K562 treated with DMSO at 1 percent for 24 hours (cell line): Measurements from ENCODE around the gene OTOP1. TPM values are rescaled to one million over a fixed set of nuclear protein-coding genes. Genes with fewer than 3 reads are reported as not detected.

Experiments used
- total RNA-seq: library from RNA; unstranded; fragments of 300-600 nt; gene quantifications from 2 replicates; pipeline ENCODE4 v1.2.3, GENCODE V29; 2022; ENCODE audit warnings: low read depth; ENCODE audit not compliant: insufficient read depth

OTOP1 gene, protein sequence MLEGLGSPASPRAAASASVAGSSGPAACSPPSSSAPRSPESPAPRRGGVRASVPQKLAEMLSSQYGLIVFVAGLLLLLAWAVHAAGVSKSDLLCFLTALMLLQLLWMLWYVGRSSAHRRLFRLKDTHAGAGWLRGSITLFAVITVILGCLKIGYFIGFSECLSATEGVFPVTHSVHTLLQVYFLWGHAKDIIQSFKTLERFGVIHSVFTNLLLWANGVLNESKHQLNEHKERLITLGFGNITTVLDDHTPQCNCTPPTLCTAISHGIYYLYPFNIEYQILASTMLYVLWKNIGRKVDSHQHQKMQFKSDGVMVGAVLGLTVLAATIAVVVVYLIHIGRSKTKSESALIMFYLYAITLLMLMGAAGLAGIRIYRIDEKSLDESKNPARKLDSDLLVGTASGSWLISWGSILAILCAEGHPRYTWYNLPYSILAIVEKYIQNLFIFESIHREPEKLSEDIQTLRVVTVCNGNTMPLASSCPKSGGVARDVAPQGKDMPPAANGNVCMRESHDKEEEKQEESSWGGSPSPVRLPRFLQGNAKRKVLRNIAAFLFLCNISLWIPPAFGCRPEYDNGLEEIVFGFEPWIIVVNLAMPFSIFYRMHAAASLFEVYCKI
- not detected in 2 replicates for total RNA-seq

DNA sequence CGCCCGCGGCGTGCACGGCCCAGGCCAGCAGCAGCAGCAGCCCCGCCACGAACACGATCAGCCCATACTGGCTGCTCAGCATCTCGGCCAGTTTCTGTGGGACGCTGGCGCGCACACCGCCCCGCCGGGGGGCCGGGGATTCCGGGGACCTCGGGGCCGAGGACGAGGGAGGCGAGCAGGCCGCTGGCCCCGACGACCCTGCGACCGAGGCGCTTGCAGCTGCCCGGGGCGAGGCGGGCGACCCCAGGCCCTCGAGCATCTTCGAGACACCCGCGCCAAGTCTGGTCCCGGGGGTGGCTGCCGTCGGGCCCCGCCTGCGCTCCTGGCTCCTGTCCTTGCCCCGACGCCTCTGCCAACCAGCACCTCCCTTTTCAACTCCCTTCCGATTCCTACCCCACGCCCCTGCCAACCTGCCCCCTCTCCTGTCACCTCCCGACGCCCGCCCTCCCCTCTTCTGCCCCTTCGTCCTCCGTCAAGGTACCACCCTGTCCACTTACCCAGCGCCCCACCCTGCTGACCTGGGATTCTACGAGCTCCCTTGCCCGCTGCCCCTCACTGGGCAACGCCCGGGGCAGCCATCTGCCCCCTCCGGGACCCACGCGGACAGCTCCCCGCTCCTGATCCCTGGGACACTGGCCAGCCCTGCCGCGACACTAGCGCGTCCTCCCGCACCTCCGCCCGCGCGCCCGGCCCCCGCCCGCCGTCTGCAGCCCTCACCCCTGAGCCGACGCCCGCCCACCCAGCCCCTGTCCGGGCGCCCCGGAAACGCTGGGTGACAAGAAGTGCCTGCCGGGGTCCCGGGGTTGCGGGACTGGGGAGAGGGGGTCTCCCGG, at the start of gene OTOP1:
Gene OTOP1, minus strand, starts transcription at position 324 of the 833 bp plus-strand sequence. Its CDS starts 65 bp downstream, at position 259.

DNA sequence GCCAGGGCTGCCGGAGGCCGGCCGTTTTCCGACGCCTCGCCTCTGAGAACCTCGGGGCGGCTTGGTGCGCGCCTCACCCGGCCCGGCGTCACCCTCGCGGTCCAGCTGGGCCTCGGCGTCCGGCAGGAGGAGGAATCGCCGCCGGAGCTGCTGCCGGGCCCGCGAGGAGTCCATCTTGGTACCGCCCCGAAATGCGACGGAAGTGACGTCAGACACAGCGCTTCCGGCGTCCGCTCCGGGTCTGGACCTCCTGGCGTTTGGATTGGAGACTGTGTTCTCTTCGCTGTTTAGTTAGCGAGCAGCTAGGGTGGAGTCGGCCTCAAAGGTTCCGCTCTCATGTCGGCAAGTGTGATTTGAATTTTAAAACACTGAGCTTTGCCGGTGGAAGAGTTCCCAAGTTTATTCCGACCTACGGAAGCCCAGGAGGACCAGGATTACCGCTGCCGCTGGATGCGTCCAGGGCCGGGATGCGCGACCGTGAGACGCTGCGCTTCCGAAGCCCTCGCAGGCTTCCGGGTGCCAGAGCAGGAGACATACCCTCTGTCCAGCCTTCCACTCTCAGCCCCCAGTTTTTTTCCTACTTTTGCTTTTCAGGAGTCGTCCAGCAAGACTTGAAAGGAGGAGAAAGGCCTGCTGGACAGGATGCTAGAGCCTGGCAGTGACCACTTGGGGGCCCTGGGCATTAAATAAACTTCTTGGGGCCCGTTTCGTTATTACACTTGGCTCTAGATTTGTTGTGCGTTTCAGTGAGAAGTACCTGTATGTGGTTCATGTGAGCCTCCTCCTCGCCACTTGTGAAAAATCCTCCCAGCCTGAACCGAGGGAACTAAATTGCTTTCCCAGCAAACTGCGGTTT, 21.5 kb upstream of the OTOP1 start, which contains the start of gene TMEM128:
Gene TMEM128, minus strand, starts transcription at position 195 of the 856 bp plus-strand sequence. Its CDS starts 21 bp downstream, at position 174.

Other genes with a start within 250 kb of the OTOP1 start
- gene TMEM128, start 21.3 kb upstream of the OTOP1 start, total RNA-seq: 10.2 and 12.2 TPM in 2 replicates
- gene LYAR, start 63.2 kb upstream of the OTOP1 start, total RNA-seq: 19.3 and 25.6 TPM in 2 replicates
- 1.7 and 3.5 TPM in 2 replicates for gene ZBTB49, start 63.3 kb upstream of the OTOP1 start, total RNA-seq
- not detected in 2 replicates for gene NSG1, start 160.2 kb upstream of the OTOP1 start, total RNA-seq